HG03196 (cell line): Measurements from ENCODE around the gene KAT7.

Experiments
- ATAC-seq: cut with Tn5 transposase; IDR thresholded peaks from one replicate; pipeline ENCODE4 v1.9.1; 2021; ENCODE audit not compliant: unreplicated experiment

Gene KAT7

GRCh38 chr17:49866882-49867413 is 78.5 kb downstream of the KAT7 start:
- ATAC-seq = no peak

GRCh38 chr17:49869038-49869374 is 80.5 kb downstream of the KAT7 start:
- ATAC-seq = no peak

- ATAC-seq = no peak
These were observed 81.8 kb downstream of the KAT7 start for GRCh38 chr17:49870298-49870697.

GRCh38 chr17:49871211-49871610 is 82.7 kb downstream of the KAT7 start:
- ATAC-seq = no peak

GRCh38 chr17:49872754-49873377 is 84.4 kb downstream of the KAT7 start:
- ATAC-seq = no peak

GRCh38 chr17:49873466-49873865 is 85.0 kb downstream of the KAT7 start:
- ATAC-seq = no peak

GRCh38 chr17:49873926-49874325 is 85.4 kb downstream of the KAT7 start:
- no peak for ATAC-seq

GRCh38 chr17:49874911-49875310 is 86.4 kb downstream of the KAT7 start:
- no peak for ATAC-seq

- ATAC-seq = no peak
These were observed 87.2 kb downstream of the KAT7 start for GRCh38 chr17:49875685-49876084.

- no peak for ATAC-seq
These were observed 90.7 kb downstream of the KAT7 start for GRCh38 chr17:49878931-49879904.

- ATAC-seq = no peak
These were observed 92.0 kb downstream of the KAT7 start for GRCh38 chr17:49880291-49881053.

- no peak for ATAC-seq
These were observed 92.5 kb downstream of the KAT7 start for GRCh38 chr17:49881054-49881402.

GRCh38 chr17:49882434-49882833 is 94.0 kb downstream of the KAT7 start:
- ATAC-seq = no peak
